ENCODE measurements around the gene ARHGAP9. TPM values are rescaled to one million over a fixed set of nuclear protein-coding genes. Genes with fewer than 3 reads are reported as not detected.

Gene ARHGAP9
- total and polyA plus RNA-seq, 8 donors, result 2.3 to 28.1 (median 6.7) TPM; not detected in 1

DNA sequence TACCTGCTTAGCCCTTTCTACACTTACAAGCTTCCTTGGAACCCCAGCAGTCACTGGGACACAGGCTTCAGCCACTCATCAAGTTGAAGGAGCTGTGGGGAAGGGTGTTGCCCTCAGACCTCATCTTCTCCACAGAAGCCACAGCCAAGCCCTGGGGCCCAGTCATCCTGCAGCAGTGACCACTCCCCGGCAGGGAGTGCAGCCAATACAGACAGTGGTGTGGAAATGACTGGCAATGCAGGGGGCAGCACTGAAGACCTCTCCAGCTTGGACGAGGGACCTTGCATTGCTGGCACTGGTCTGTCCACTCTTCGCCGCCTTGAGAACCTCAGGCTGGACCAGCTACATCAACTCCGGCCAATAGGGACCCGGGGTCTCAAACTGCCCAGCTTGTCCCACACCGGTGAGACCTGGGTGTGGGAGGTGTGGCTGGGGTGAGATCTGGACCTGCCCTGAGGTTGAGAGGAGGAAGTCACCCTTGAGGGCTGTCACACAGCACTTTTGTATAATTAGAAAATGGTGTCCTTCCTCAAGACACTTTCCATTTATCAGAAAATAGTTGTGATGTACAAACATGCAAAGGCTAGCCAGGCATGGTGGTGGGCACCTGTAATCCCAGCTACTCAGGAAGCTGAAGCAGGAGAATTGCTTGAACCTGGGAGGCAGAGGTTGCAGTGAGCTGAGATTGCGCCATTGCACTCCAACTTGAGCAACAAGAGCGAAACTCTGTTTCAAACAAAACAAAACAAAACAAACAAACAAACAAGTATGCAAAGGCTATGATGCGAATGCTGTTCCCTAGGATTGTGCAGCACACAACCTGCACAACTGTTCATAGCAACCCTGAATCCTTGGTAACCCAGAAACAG is 10.1 kb downstream of the ARHGAP9 start:
- H3K4me3 ChIP-seq, result no peak overlapping the region
- TF ChIP-seq POLR2AphosphoS5 (IDR thresholded peaks at IDR 0.05) (no peak), POLR2A (IDR thresholded peaks at IDR 0.05) (no peak), CTCF (IDR thresholded peaks at IDR 0.05) (no peak), EP300 (IDR thresholded peaks at IDR 0.05) (no peak)
- H3K9me3 ChIP-seq, result no peaks in the 10 kb centered on the region
- peaks cover 0 to 26% (median 9%) of the 10 kb centered on the region in 4 donors for H3K36me3 ChIP-seq
- 81 to 88% (median 83%) methylated on average over 10 of the region's 10 CpGs for WGBS, 5 donors
- peaks cover 0 to 12% (median 2%) of the 10 kb centered on the region in 4 donors for H3K4me1 ChIP-seq
- no peak for DNase-seq
- no peak overlapping the region for H3K27ac ChIP-seq
- intact Hi-C loops (cut with DNase I; ENCODE audit: low total_unique reads), result no loop called here
- H3K27me3 ChIP-seq, result peaks cover 0 to 71% (median 8%) of the 10 kb centered on the region in 3 donors

GRCh38 chr12:57467915-57468314 is 11.8 kb downstream of the ARHGAP9 start:
- H3K36me3 ChIP-seq, result peaks cover 0 to 18% (median 7%) of the 10 kb centered on the region in 4 donors
- TF ChIP-seq POLR2A (IDR thresholded peaks at IDR 0.05), result no peak
- TF ChIP-seq POLR2AphosphoS5 (IDR thresholded peaks at IDR 0.05), result no peak
- no peak for TF ChIP-seq CTCF (IDR thresholded peaks at IDR 0.05)
- no peak for TF ChIP-seq EP300 (IDR thresholded peaks at IDR 0.05)
- no peak overlapping the region for H3K4me3 ChIP-seq
- 81 to 86% (median 84%) methylated on average over 8 to 11 of the region's 11 CpGs for WGBS, 5 donors
- intact Hi-C loops (cut with DNase I; ENCODE audit: low total_unique reads), result no loop called here
- peaks cover under 1 to 4% (median 1%) of the 10 kb centered on the region in 4 donors for H3K4me1 ChIP-seq
- DNase-seq, result no peak
- peaks cover 0 to 55% (median 4%) of the 10 kb centered on the region in 3 donors for H3K27me3 ChIP-seq
- no peak overlapping the region for H3K27ac ChIP-seq
- H3K9me3 ChIP-seq, result no peaks in the 10 kb centered on the region

GRCh38 chr12:57467212-57467874 is 12.3 kb downstream of the ARHGAP9 start:
- no peaks in the 10 kb centered on the region for H3K9me3 ChIP-seq
- WGBS, 5 donors, result 83 to 88% (median 87%) methylated on average over 11 to 12 of the region's 12 CpGs
- peaks cover 0 to 50% (median 4%) of the 10 kb centered on the region in 3 donors for H3K27me3 ChIP-seq
- no peak overlapping the region for H3K27ac ChIP-seq
- intact Hi-C loops (cut with DNase I; ENCODE audit: low total_unique reads), result no loop called here
- no peak for DNase-seq
- no peak overlapping the region for H3K4me3 ChIP-seq
- H3K36me3 ChIP-seq, result peaks cover 0 to 18% (median 7%) of the 10 kb centered on the region in 4 donors
- TF ChIP-seq POLR2AphosphoS5 (IDR thresholded peaks at IDR 0.05), result no peak
- no peak for TF ChIP-seq POLR2A (IDR thresholded peaks at IDR 0.05)
- no peak for TF ChIP-seq EP300 (IDR thresholded peaks at IDR 0.05)
- no peak for TF ChIP-seq CTCF (IDR thresholded peaks at IDR 0.05)
- peaks cover 6 to 10% (median 7%) of the 10 kb centered on the region in 4 donors for H3K4me1 ChIP-seq

DNA sequence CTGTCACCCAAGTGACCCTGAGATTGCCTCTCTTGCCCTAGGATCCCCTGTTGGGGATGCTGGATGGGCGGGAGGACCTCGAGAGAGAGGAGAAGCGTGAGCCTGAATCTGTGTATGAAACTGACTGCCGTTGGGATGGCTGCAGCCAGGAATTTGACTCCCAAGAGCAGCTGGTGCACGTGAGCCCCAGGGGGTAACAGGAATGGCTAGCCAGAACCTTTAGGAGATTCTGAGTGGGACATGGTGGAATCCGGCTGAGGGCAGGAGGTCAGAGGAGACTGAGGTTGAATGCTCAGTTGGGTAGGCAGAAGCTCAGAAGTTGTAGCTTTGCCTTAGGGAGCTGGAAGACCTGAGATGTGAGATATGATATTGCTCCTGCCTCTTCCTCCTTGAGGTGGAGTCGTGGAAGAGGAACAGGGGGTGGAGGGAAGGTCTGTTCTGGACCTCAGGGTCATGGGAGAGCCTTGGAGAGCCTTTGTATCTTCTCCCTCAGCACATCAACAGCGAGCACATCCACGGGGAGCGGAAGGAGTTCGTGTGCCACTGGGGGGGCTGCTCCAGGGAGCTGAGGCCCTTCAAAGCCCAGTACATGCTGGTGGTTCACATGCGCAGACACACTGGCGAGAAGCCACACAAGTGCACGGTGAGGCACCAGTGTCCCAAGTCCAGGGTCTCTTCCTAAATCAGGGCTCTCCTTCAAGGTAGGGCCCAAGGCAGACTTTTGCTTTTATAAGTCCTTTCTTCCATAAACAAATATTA is 13.7 kb downstream of the ARHGAP9 start:
- H3K4me1 ChIP-seq, result peaks cover 18 to 24% (median 21%) of the 10 kb centered on the region in 4 donors
- peaks cover 0 to 51% (median 11%) of the 10 kb centered on the region in 3 donors for H3K27me3 ChIP-seq
- H3K36me3 ChIP-seq, result peaks cover 0 to 18% (median 5%) of the 10 kb centered on the region in 4 donors
- 72 to 80% (median 76%) methylated on average over 13 to 14 of the region's 14 CpGs for WGBS, 5 donors
- no peak for TF ChIP-seq POLR2AphosphoS5 (IDR thresholded peaks at IDR 0.05)
- H3K9me3 ChIP-seq, result no peaks in the 10 kb centered on the region
- intact Hi-C loops (cut with DNase I; ENCODE audit: low total_unique reads), result no loop called here
- no peak overlapping the region for H3K4me3 ChIP-seq
- DNase-seq, result no peak
- H3K27ac ChIP-seq, result no peak overlapping the region

All from stomach (tissue), 9 donors.